Chondrocyte (in vitro differentiated cells): ENCODE data around the gene SCAMP2. TPM values are rescaled to one million over a fixed set of nuclear protein-coding genes. Genes with fewer than 3 reads are reported as not detected.

Experiments used
- DNase-seq: peaks from one replicate; pipeline ENCODE4 v3.0.0; 2021; ENCODE audit warnings: mixed read lengths, low spot score
- H3K27ac Mint-ChIP-seq: one replicate; pipeline ENCODE4 v1.8.0; 2021; ENCODE audit warnings: mild to moderate bottlenecking, moderate library complexity, mixed read lengths; ENCODE audit not compliant: unreplicated experiment
- H3K27me3 Mint-ChIP-seq: 2 replicates; pipeline ENCODE4 v1.8.0; 2021; ENCODE audit warnings: low read depth, mixed read lengths
- H3K36me3 Mint-ChIP-seq: 2 replicates; pipeline ENCODE4 v1.8.0; 2021; ENCODE audit warnings: low read depth, mixed read lengths
- H3K4me1 Mint-ChIP-seq: 2 replicates; pipeline ENCODE4 v1.8.0; 2021; ENCODE audit warnings: low read depth, mild to moderate bottlenecking, mixed read lengths
- H3K4me3 Mint-ChIP-seq: one replicate; pipeline ENCODE4 v1.8.0; 2021; ENCODE audit warnings: mild to moderate bottlenecking, moderate library complexity, mixed read lengths; ENCODE audit not compliant: unreplicated experiment
- H3K9me3 Mint-ChIP-seq: 2 replicates; pipeline ENCODE4 v1.8.0; 2021; ENCODE audit warnings: low read depth, mixed read lengths
- total RNA-seq: library from RNA; stranded (reverse); gene quantifications from 3 replicates; pipeline ENCODE4 v1.2.1, GENCODE V29; 2021
- TF ChIP-seq, protein P1 (sequence below): fragments of 200-600 bp; sonication (generic); IDR thresholded peaks from 2 replicates; pipeline ENCODE4 v1.5.0; 2021; ENCODE audit warnings: antibody characterized with exemption, mild to moderate bottlenecking, moderate library complexity

The SCAMP2 gene
- total RNA-seq, 1 donor from 2014 or later = 67.9 TPM

DNA sequence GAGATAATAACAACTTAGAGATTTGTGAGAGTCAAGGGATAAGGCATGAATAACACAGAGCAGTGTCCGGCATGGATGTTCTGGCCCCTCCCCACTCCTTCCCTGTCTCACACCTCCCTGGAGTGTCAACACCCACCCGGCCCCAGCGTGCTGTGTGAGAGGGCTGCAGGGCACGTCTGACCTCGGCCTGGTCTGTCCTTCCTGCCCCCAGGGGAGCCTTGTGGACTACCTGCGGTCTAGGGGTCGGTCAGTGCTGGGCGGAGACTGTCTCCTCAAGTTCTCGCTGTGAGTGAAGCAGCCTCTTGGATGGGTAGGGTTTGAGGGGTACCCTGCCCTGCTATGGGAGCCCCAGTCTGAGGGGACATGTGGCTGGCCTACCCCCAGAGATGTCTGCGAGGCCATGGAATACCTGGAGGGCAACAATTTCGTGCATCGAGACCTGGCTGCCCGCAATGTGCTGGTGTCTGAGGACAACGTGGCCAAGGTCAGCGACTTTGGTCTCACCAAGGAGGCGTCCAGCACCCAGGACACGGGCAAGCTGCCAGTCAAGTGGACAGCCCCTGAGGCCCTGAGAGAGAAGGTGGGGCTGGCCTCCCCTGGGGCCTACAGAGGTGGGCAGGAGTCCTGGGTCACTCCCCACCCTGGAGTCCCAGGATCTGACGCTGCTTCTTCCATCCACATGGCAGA lies 71.7 kb downstream of the SCAMP2 start:
- Mint-ChIP-seq H3K4me1 (no peaks in the 10 kb centered on the region), H3K27ac (no peak overlapping the region)

DNA sequence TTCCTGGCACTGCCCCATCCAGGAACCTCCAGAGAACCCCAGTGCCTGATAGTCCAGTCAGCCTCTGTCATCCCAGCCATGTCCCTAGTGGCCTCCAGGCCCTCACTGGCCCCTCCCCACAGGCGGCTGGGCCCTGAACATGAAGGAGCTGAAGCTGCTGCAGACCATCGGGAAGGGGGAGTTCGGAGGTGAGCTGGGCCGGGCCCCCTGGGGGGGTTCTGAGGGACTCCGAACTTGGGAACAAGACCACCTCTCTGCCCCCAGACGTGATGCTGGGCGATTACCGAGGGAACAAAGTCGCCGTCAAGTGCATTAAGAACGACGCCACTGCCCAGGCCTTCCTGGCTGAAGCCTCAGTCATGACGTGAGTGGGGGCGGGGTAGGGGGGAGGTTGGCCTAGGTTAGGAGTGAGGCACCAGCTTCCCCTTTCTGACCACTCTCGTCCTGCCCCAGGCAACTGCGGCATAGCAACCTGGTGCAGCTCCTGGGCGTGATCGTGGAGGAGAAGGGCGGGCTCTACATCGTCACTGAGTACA lies 72.5 kb downstream of the SCAMP2 start:
- H3K27ac Mint-ChIP-seq = no peak overlapping the region
- H3K4me3 Mint-ChIP-seq = no peak overlapping the region
- peaks cover 17% of the 10 kb centered on the region for H3K36me3 Mint-ChIP-seq
- H3K9me3 Mint-ChIP-seq = no peaks in the 10 kb centered on the region
- H3K4me1 Mint-ChIP-seq = no peaks in the 10 kb centered on the region
- TF ChIP-seq, protein P1, sequence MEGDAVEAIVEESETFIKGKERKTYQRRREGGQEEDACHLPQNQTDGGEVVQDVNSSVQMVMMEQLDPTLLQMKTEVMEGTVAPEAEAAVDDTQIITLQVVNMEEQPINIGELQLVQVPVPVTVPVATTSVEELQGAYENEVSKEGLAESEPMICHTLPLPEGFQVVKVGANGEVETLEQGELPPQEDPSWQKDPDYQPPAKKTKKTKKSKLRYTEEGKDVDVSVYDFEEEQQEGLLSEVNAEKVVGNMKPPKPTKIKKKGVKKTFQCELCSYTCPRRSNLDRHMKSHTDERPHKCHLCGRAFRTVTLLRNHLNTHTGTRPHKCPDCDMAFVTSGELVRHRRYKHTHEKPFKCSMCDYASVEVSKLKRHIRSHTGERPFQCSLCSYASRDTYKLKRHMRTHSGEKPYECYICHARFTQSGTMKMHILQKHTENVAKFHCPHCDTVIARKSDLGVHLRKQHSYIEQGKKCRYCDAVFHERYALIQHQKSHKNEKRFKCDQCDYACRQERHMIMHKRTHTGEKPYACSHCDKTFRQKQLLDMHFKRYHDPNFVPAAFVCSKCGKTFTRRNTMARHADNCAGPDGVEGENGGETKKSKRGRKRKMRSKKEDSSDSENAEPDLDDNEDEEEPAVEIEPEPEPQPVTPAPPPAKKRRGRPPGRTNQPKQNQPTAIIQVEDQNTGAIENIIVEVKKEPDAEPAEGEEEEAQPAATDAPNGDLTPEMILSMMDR = no peak
- H3K27me3 Mint-ChIP-seq = no peaks in the 10 kb centered on the region
- no peak for DNase-seq

More for the DNA sequence above, 71.7 kb downstream of the SCAMP2 start:
- Mint-ChIP-seq H3K4me3 (no peak overlapping the region), H3K36me3 (peaks cover 17% of the 10 kb centered on the region), H3K27me3 (no peaks in the 10 kb centered on the region), H3K9me3 (no peaks in the 10 kb centered on the region)
- no peak for DNase-seq
- TF ChIP-seq, protein P1 = no peak

DNA sequence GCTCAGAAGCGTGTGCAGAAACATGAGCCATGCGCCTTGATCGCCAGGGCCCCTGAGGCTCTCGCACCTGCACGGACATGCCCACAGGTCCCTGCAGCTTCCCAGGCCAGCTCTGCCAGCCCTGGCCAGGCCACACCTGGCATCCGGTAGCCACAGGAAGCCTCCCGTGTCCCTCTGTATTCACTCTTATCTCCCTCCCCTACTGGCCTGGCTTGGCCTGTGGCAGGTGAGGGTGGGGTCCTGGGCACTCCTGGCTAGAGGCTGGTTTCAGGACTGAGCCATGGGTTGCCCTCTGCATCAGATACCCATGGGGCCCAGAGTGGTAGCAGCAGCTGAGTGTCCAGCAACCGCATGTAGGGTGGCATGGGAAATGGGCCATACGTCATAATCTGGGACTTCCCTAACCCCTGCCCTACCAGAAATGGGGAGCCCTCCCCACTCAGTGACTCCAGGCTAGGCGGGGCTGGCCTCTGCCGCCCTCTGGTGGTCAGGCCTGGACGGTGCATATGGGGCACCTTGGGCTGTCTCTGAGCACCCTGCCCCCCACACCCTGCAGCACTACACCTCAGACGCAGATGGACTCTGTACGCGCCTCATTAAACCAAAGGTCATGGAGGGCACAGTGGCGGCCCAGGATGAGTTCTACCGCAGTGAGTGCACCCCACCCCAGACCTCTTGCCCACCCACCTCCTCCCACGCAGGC lies 73.2 kb downstream of the SCAMP2 start:
- Mint-ChIP-seq H3K9me3 (no peaks in the 10 kb centered on the region), H3K4me1 (no peaks in the 10 kb centered on the region), H3K4me3 (no peak overlapping the region), H3K27ac (peak overlapping the region; percentile 17), H3K27me3 (no peaks in the 10 kb centered on the region), H3K36me3 (peaks cover 17% of the 10 kb centered on the region)
- no peak for DNase-seq
- TF ChIP-seq, protein P1 = peak; percentile 95

DNA sequence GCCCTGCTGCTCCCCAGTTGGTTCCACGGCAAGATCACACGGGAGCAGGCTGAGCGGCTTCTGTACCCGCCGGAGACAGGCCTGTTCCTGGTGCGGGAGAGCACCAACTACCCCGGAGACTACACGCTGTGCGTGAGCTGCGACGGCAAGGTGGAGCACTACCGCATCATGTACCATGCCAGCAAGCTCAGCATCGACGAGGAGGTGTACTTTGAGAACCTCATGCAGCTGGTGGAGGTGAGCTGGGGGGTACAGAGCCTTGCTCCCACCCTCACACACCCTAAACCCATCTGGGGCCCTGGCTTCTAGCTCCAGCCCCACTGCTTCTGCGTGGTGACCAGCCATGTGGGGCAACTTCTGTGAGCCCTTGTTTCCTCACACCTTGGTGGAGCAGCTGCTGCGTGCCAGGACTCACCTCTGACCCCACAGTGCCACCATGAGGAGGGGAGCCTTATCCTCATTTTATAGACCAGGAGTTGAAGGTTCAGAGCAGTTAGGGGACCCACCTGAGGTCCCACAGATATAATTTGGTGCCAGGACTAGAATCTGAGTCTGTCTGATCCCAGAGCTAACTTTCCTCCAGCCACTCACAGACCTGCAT lies 73.8 kb downstream of the SCAMP2 start:
- H3K27me3 Mint-ChIP-seq = no peaks in the 10 kb centered on the region
- H3K9me3 Mint-ChIP-seq = no peaks in the 10 kb centered on the region
- no peaks in the 10 kb centered on the region for H3K4me1 Mint-ChIP-seq
- no peak for DNase-seq
- no peak overlapping the region for H3K4me3 Mint-ChIP-seq
- peaks cover 15% of the 10 kb centered on the region for H3K36me3 Mint-ChIP-seq
- no peak overlapping the region for H3K27ac Mint-ChIP-seq
- TF ChIP-seq, protein P1 = no peak
